Adrenal gland (tissue), 5 donors: ENCODE data around the gene NECTIN1.

Source experiments
- CTCF ChIP-seq, 6 experiments: fragments of 450-650 bp in 4 of 6; fragments of 200-600 bp in 2 of 6; sonication (generic) in 1 of 6; IDR thresholded peaks; 1 replicate in 5 of 6; 2 replicates in 1 of 6; pipeline versions ENCODE4 v1.5.1 to v1.8.0; 2016 to 2021; ENCODE audit warnings: antibody characterized with exemption in 6 of 6, mild to moderate bottlenecking in 2 of 6, moderate library complexity in 1 of 6
- POLR2A ChIP-seq, 2 donors: fragments of 450-650 bp; IDR thresholded peaks; one replicate each; pipeline ENCODE4 v1.6.1; 2017; ENCODE audit warnings: antibody characterized with exemption in 2 of 2, mild to moderate bottlenecking in 2 of 2, moderate library complexity in 1 of 2
- donor health status: DM: no; HTN: no; CAD: no.

- TF ChIP-seq CTCF (IDR thresholded peaks at IDR 0.05) (no peak), POLR2A (IDR thresholded peaks at IDR 0.05) (no peak)
Observed at GRCh38 chr11:119616586-119617339, 112.2 kb downstream of the NECTIN1 start.
